ENCODE data around the gene NOVA1. TPM values are rescaled to one million over a fixed set of nuclear protein-coding genes. Genes with fewer than 3 reads are reported as not detected.

NOVA1 gene
- total RNA-seq, 3 donors from 2014 or later (not counting 1 experiment from before 2014, with no cell fraction given), result not detected

DNA sequence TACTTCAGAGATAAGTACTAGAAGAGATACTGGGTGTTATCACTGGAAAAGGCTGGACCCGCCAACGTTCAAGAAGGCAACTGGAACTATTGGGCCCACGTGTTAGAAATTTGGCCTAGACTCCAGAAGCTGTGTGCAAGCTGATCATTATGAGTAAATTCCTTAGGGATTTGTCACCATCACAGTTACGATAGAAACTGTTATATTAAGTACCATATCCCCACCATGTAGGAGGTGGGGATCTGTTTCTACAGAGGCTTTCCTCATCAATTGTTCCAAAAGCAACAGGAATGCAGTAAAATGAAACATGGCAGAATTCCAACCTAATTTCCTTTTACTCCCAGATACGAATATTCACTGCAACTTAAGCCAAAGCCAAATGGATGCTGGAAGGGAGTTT, 170.7 kb downstream of the NOVA1 start:
- no peaks in the 10 kb centered on the region for H3K27me3 Mint-ChIP-seq (ENCODE audit: low read depth in 2 of 2)
- Histone ChIP-seq H3K4me3 (ENCODE audit: low read length) (no peak overlapping the region), H3K9me3 (ENCODE audit: control insufficient read depth, insufficient read depth, low read length) (peaks cover 4% of the 10 kb centered on the region), H3K27me3 (ENCODE audit: control insufficient read depth, insufficient read depth, low read length) (no peaks in the 10 kb centered on the region), H3K27ac (ENCODE audit: low read length) (no peak overlapping the region), H3K4me1 (ENCODE audit: control insufficient read depth, insufficient read depth, low read length) (no peaks in the 10 kb centered on the region), H3K36me3 (ENCODE audit: control insufficient read depth, insufficient read depth, low read length) (no peaks in the 10 kb centered on the region)
- intact Hi-C loops (cut with micrococcal nuclease), result no loop called here
- no peak for DNase-seq
- peaks cover 3 to 8% of the 10 kb centered on the region in 2 donors for H3K9me3 Mint-ChIP-seq
- no peak overlapping the region for H3K4me3 Mint-ChIP-seq
- H3K4me1 Mint-ChIP-seq, result no peaks in the 10 kb centered on the region
- no peak overlapping the region for H3K27ac Mint-ChIP-seq
- TF ChIP-seq, protein P1, sequence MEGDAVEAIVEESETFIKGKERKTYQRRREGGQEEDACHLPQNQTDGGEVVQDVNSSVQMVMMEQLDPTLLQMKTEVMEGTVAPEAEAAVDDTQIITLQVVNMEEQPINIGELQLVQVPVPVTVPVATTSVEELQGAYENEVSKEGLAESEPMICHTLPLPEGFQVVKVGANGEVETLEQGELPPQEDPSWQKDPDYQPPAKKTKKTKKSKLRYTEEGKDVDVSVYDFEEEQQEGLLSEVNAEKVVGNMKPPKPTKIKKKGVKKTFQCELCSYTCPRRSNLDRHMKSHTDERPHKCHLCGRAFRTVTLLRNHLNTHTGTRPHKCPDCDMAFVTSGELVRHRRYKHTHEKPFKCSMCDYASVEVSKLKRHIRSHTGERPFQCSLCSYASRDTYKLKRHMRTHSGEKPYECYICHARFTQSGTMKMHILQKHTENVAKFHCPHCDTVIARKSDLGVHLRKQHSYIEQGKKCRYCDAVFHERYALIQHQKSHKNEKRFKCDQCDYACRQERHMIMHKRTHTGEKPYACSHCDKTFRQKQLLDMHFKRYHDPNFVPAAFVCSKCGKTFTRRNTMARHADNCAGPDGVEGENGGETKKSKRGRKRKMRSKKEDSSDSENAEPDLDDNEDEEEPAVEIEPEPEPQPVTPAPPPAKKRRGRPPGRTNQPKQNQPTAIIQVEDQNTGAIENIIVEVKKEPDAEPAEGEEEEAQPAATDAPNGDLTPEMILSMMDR (IDR thresholded peaks at IDR 0.05), result no peak
- no peaks in the 10 kb centered on the region for H3K36me3 Mint-ChIP-seq
- ATAC-seq, result no peak
- WGBS (ENCODE audit: insufficient coverage), result 71% methylated on average over 3 of the region's 5 CpGs

DNA sequence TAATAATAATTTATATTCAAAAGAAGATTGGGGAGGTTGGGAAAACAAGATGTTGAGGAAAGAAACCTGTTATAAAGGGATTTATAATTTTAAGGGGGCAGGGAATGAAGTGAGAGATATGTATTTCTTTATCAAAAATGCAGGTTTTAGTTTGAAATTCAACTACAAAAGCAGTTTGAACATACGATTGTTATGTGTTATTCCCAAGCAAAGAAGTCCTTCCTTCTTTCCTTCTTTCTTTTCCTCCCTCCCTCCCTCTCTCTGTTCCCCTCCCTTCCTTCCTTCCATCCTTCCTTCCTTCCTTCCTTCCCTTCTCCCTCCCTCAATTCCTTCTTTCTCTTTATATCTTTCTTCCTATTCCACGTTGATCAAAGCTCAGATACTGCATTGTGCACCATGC, 173.3 kb downstream of the NOVA1 start:
- intact Hi-C loops (cut with micrococcal nuclease), result no loop called here
- no peak overlapping the region for H3K27ac Mint-ChIP-seq
- H3K9me3 ChIP-seq (ENCODE audit: control insufficient read depth, insufficient read depth, low read length), result peaks cover 4% of the 10 kb centered on the region
- no peaks in the 10 kb centered on the region for H3K36me3 Mint-ChIP-seq
- TF ChIP-seq, protein P1 (IDR thresholded peaks at IDR 0.05), result no peak
- no peaks in the 10 kb centered on the region for H3K4me1 Mint-ChIP-seq
- H3K27me3 ChIP-seq (ENCODE audit: control insufficient read depth, insufficient read depth, low read length), result no peaks in the 10 kb centered on the region
- H3K27ac ChIP-seq (ENCODE audit: low read length), result no peak overlapping the region
- H3K4me1 ChIP-seq (ENCODE audit: control insufficient read depth, insufficient read depth, low read length), result no peaks in the 10 kb centered on the region
- H3K27me3 Mint-ChIP-seq (ENCODE audit: low read depth in 2 of 2), result no peaks in the 10 kb centered on the region
- H3K9me3 Mint-ChIP-seq, result peaks cover under 1 to 6% of the 10 kb centered on the region in 2 donors
- H3K4me3 Mint-ChIP-seq, result no peak overlapping the region
- H3K36me3 ChIP-seq (ENCODE audit: control insufficient read depth, insufficient read depth, low read length), result no peaks in the 10 kb centered on the region
- DNase-seq (no peak), ATAC-seq (no peak)
- no peak overlapping the region for H3K4me3 ChIP-seq (ENCODE audit: low read length)
- WGBS (ENCODE audit: insufficient coverage), result 54% methylated on average over 2 of the region's 2 CpGs

DNA sequence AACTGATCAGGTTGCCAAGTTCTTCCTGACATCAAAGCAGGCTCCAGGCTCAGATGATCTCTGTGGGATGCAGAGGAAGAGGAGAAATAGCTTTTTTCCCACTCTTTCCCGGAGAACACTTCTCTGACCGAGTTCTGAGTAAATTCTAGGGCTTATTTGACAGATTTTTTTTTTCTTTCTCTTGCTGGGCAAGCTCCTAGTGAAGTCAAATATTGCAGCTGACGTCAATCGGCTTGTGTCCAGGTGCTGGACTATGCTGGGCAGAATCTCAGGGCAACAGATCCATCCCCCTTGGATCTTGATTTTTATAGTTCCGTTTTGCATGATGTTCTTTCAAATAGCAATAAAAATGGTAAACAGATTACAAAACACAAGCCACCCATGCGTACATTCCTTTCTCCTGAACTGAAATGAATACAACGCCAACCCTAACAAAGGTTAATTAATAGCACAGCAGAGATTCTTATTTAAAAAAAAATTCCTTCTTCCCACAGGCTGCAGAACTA, 182.2 kb downstream of the NOVA1 start:
- 80% methylated on average over 7 of the region's 7 CpGs for WGBS (ENCODE audit: insufficient coverage)
- DNase-seq (no peak), ATAC-seq (no peak)
- Histone ChIP-seq H3K4me1 (ENCODE audit: control insufficient read depth, insufficient read depth, low read length) (no peaks in the 10 kb centered on the region), H3K27me3 (ENCODE audit: control insufficient read depth, insufficient read depth, low read length) (no peaks in the 10 kb centered on the region), H3K4me3 (ENCODE audit: low read length) (no peak overlapping the region), H3K36me3 (ENCODE audit: control insufficient read depth, insufficient read depth, low read length) (no peaks in the 10 kb centered on the region), H3K27ac (ENCODE audit: low read length) (no peak overlapping the region), H3K9me3 (ENCODE audit: control insufficient read depth, insufficient read depth, low read length) (no peaks in the 10 kb centered on the region)
- Mint-ChIP-seq H3K9me3 (peaks cover 11 to 14% of the 10 kb centered on the region in 2 donors), H3K36me3 (no peaks in the 10 kb centered on the region), H3K27ac (no peak overlapping the region), H3K4me1 (no peaks in the 10 kb centered on the region), H3K4me3 (no peak overlapping the region), H3K27me3 (ENCODE audit: low read depth in 2 of 2) (no peaks in the 10 kb centered on the region)
- TF ChIP-seq, protein P1 (IDR thresholded peaks at IDR 0.05), result no peak
- intact Hi-C loops (cut with micrococcal nuclease), result no loop called here

DNA sequence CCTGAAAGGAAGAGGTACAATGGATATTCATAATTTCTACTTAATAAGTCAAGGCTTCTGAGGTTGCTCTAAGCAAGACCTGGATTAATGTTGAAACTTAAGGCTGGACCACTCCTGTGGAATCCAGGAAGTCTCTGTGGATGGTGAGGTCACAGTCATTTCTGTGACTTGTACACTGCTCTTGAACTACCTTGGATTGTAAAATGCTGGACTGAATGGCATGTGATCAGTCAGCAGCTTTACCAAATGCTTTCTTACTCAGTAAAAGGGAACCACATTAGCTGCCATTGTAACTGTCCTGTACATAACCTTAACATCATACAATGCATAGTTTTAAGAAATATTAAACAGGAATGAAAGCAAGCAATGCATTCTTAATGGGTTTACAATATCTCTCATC, 182.9 kb downstream of the NOVA1 start:
- Histone ChIP-seq H3K4me3 (ENCODE audit: low read length) (no peak overlapping the region), H3K27ac (ENCODE audit: low read length) (no peak overlapping the region), H3K9me3 (ENCODE audit: control insufficient read depth, insufficient read depth, low read length) (no peaks in the 10 kb centered on the region), H3K27me3 (ENCODE audit: control insufficient read depth, insufficient read depth, low read length) (no peaks in the 10 kb centered on the region), H3K4me1 (ENCODE audit: control insufficient read depth, insufficient read depth, low read length) (no peaks in the 10 kb centered on the region), H3K36me3 (ENCODE audit: control insufficient read depth, insufficient read depth, low read length) (no peaks in the 10 kb centered on the region)
- Mint-ChIP-seq H3K9me3 (peaks cover 9 to 14% of the 10 kb centered on the region in 2 donors), H3K36me3 (no peaks in the 10 kb centered on the region), H3K27ac (no peak overlapping the region), H3K4me3 (no peak overlapping the region), H3K27me3 (ENCODE audit: low read depth in 2 of 2) (no peaks in the 10 kb centered on the region), H3K4me1 (no peaks in the 10 kb centered on the region)
- intact Hi-C loops (cut with micrococcal nuclease), result no loop called here
- TF ChIP-seq, protein P1 (IDR thresholded peaks at IDR 0.05), result no peak
- DNase-seq (no peak), ATAC-seq (no peak)
